Caki2 (cell line): Measurements from ENCODE around the gene ELMO1. TPM values are rescaled to one million over a fixed set of nuclear protein-coding genes. Genes with fewer than 3 reads are reported as not detected.

Experiments used
- DNase-seq: peaks from one replicate; pipeline ENCODE4 v3.0.0-alpha.2; 2015; ENCODE audit warnings: low read depth
- in situ Hi-C: cut with HindIII; loops from 2 replicates; pipeline ENCODE4 v1.10.0; 2016; ENCODE audit warnings: low sequenced_read_pairs, low pct_unique_long_range_greater_than_20kb, mixed read lengths
- total RNA-seq: library from RNA; depleted of rRNA; stranded (reverse); fragments of >200 nt; shearing (Covaris generic); gene quantifications from 2 replicates; pipeline ENCODE4 v1.2.3, GENCODE V29; 2014; ENCODE audit warnings: low replicate concordance

ELMO1 gene
- total RNA-seq, 1 experiment from 2014 or later: 0.03 TPM

DNA sequence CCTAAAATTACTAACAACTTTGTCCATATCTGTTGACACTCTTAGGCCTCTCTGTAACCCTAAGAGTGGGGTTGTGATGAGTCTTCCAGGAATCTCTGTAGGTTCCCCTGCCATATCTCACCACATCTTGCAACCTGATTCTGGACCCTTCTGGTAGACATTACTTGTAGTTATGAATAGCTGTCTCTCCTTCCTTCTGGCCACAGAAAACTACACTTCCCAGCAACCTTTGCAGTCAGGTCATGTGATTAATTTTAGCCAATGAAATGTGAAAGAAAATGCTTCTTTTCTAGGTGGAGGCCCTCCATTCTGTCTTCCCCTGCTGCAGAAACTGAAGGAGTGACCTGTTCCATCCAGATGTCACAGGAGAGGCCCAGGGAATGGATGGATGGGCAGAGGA lies 576.8 kb downstream of the ELMO1 start:
- DNase-seq: peak; percentile 19
- in situ Hi-C loops: no loop called here

DNA sequence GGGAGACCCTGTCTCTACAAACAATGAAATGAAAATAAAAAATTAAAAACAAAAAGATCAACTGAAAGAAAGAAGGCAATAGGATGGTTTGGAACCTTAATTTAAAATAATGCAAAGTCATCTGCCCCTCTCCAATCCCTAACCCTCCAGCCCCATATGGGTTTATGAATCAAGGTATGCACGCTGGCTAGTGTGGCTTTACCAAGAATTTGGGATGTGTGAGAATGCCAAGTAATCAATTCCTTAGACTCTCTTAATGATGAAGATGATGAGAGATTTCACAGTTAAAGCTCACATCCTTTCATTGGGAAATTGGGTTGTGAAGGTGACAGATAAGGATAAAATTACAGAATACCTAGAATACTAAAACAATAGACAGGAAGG lies 577.3 kb downstream of the ELMO1 start:
- no peak for DNase-seq
- in situ Hi-C loops: no loop called here

DNA sequence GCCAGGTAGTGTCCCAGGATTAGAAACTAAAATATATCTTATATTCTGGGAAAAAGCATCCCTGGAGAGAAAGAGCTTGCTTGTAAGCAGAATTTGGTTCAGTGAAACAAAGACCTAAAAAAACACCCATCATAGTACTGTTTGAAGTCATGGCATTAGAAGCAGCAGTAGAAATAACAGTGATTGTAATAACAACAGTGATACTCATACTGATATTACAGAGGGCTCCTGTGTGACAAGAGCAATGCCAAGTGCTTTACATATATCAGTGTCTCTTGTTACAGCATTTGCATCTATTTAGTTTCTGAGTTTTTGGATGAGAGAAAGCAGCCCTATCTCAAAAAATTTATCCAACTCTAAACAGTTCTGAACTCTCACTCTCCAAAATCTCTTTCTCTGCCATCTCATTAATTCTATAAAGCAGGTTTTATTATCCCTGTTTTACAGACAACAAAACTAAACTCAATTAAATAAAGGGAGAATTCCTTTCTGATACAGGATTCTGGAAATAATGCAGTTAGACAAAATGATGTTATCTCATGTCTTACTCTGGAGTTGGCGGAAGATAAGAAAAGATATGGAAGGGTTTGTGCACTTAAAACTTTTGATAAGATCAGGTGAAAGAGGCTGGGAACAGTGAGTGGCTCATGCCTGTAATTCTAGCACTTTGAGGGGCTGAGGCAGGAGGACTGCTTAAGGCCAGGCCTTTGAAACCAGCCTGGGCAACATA lies 577.9 kb downstream of the ELMO1 start:
- in situ Hi-C loops: no loop called here
- DNase-seq: no peak

DNA sequence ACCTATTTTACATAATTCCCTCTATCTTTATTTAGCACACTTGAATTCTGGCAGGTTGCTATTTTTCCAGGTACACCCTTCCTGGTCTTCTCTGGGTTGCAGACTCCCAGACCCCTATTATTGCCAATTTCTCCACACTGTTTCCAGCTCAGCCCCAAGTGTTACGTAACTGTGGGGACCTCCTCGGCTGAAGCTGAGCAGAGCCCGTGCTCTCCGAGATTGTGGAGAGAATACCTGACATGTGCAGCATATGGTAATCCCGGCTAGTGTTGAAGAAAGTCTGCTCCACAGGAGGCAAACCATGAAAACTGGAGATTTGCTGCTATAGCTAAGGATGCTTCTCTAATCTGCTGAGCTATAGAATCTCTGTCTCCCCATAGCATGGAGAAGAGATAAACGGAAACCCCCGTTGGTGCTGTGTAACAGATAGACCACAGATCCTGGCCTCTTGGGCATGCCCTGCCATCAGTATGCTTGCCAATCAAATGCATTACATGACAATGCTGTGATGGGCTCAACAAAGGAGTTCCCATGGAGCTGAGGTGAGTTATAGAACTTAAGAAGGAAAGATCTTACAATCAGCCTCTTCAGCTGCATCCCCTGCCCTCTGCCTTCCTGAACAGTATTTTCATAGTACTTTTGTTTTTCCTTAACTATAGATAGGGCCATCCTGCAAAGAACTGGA lies 579.8 kb downstream of the ELMO1 start:
- DNase-seq: no peak
- in situ Hi-C loops: no loop called here

DNA sequence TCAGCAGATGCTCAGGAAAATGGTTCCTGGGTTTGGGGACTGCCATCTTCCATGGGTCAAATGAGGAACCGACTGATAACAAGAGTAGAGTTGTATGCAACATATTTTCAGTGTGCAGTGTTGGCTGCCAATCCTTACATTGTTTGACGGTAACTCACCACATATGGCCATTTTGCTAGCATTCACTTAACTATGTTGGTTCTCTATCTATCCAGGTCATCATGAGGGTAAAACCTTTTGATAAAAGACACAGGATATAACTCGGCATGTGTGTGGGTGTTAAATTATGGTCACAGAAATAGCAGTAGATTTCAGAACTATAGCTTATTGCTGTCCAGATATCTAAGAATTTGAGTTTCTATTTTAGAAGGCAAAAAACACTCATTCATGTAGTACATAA lies 583.6 kb downstream of the ELMO1 start:
- DNase-seq: no peak
- in situ Hi-C loops: no loop called here

DNA sequence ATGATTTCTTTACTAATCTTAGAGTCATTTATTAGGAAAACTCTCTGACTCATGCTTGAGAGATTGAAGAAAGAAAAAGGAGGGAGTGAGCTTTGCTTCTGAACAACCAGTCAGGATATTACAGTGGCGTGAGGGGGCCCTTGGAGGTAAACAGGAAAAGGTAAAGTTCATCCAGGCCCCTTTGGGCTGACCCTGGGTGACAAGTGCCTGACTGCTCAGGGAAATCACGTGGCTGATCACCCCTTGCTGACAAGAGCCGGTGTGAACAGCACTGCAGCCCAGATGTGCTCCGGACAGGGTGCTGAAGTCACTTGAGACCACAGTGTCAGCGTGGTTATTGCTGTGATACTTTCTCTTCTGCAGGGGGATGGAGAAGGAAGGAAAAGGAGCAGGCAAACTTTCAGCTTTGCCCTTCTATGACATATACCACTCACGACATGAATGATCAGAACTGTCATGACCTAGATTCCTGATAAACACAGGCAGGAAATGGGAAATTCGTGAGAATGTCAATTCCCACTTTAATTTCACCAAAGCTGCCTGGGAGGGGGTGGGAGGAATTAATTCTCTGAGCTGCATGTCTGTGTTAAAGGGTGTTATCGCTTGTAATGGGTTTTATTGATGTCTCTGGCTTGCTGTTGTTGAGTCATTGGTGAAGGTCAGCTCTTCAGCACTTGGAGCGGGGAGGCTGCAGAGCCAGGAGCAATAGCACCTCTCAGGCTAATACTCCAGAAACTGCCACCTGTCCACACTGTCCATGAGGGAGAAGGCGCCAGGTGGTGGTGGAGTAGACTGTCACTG lies 584.6 kb downstream of the ELMO1 start:
- in situ Hi-C loops: no loop called here
- DNase-seq: no peak

DNA sequence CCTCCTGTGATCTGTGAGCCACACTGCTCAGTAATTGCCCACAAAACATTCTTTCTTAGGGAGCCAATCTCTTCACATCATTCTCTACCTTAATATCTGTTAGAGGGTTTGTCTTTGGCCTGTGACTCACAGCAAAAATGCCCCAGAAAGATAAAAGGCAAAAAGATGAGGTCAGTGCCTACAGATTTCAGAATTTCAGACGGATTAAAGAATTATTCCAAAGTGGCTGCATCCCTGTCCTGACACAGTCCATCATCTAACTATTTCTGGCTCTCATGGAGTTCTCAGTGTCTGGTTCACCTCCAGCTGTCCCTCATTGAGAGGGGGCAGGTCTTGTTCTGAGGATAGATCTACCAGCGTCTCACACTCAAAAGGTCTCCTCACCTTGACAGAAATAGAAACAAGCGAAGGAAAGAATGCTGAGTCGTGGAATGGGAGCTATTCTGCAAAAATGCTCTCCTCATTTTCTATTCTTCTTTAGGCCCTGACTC lies 585.8 kb downstream of the ELMO1 start:
- DNase-seq: no peak
- in situ Hi-C loops: no loop called here

DNA sequence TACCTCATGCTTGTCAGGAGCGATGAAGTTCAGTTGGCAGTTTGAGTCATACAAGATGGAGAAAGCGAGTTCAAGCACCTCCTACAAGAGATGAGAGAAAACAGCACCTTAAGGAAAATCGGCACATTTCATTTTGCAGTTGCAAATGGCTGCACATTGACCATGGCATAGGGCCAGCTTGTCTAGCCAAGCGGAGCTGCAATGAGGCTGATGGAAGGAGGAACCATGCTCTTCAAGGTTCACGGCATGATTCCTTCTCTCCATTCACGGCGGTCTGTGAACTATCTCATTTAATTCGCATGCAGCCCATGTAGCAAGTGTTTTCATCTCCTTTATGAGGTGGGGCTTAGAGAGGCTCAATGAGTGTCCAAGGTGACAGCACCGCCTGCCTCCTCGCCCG lies 587.0 kb downstream of the ELMO1 start:
- in situ Hi-C loops: no loop called here
- DNase-seq: no peak

DNA sequence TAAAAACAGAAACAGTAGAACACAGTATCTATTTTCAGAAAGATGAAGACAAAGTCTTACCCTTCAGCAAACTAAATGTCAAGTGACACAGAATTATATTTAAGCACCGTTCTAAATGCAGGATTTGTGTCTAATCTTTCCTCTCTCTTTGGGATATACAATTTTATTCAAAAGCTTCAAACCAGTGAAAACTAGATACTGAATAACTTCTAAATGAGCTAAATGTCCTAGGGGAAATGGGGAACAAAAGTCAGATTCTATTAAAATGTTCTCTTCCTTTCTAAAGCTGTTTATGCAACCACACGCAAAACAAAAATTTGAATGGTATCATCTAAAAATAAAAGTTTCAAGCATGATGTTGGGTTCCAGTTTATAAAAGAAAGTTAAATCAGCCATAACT lies 588.0 kb downstream of the ELMO1 start:
- no peak for DNase-seq
- in situ Hi-C loops: no loop called here

DNA sequence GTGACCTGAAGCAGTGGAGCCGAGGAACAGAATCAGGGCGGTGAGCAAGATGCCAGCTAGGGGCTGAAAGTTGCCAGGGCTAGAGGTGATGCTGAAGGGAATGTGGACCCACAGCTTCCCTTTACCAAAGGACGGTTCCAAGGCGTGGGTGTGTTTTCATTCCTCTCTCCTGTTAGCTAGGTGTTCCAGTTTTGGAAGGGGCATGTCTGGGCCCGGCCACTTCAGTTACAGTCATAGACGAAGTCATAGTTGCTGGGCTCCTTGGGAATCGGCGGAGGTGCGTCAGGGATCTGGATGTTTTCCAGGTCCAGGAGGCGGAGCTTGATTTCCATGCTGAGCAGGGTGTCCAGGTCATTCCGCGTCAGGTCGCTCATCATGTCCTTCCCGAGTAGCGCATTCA lies 593.3 kb downstream of the ELMO1 start:
- in situ Hi-C loops: no loop called here

DNA sequence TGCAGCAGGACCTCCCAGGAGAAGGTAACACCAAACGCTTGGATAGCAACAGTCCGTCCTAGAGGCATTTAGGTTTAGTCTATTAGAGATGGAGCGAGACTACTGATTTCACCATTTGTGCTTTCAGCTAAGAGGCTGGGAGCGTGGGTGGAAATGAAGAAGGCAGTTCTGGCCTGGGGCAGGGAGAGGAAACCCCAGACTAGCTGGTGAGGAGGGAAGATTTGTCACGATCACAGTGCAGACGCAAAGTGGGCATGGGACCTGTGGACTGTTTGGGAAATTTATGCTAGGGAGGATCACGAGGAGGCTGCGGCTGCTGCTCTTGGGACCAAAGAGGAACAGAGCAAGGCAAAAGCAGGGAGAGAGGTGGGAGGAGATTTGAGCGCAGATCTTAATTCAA lies 594.0 kb downstream of the ELMO1 start:
- in situ Hi-C loops: no loop called here
- no peak for DNase-seq

More for the DNA sequence above, 593.3 kb downstream of the ELMO1 start:
- DNase-seq: no peak

DNA sequence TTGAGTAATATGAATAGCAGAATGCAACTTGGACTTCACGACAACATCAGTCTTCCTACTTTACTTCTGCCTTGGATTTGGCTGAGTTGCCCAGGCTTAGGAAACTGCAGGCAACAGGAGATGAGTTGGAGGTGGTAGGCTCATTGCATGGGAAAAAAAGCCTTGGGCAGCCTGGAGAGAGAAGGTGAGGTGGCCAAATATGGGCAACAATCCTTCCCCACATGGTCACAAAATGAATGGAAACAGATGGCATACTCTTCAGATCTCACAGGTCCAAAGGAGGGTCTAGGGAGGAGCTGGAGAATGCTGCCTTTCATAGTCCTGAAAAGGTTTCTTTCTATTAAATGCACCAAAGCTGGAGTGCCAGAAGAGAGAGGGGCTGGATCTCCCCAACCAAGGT lies 595.7 kb downstream of the ELMO1 start:
- DNase-seq: no peak
- in situ Hi-C loops: no loop called here

DNA sequence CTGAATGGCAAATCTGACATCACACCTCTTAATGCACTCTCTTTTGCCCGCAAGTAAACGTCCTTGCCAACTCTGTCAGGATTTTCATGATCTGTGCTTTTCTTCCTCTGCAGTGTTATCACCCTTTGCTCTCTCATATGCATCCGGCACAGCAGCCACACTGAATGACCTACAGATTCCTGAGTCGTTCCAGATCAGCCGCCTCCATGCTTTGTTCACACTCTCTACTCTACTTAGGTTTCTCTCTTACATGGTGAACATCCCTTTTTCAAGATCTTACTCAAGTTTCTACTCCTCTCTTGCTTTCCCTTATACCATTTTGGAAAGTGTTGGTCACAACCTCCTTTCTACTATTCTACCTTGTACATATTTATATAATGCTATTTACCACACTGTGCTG lies 596.6 kb downstream of the ELMO1 start:
- no peak for DNase-seq

DNA sequence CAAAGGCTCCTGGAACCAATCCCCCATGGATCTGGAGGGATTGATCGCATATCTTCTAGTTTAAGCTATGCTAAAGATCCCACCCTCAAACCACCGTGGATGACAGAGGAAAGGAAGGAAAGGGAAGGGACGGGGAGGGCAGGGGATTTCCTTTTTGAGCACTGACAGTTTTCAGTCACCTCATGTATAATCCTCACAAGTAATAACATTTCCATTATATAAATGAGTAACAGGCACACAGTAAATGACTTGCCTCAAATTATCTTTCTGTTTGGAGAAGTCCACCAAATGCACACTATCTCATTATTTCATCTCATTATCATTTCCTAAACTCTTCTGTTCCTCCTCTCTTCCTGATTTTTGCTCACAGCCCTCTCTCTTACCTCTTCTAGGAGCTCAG lies 597.3 kb downstream of the ELMO1 start:
- in situ Hi-C loops: no loop called here
- no peak for DNase-seq

More for the DNA sequence above, 596.6 kb downstream of the ELMO1 start:
- in situ Hi-C loops: no loop called here

DNA sequence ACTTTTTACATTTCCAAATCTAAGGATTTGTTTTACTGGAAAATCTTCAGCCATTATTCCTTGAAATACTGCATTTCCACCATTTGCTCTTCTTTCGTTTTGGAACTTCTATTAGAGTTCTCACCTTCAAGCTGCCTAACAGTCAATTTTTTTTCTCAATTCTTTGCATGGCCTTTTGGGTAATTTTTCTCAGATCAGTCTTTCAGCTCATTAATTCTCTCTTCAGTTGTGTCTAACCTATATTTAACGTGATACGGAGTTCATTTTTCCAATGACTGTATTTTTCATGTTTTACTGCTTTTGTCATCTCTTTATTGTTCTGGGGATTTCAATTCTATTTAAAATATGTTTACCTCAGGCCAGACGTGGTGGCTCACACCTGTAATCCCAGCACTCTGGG lies 600.7 kb downstream of the ELMO1 start:
- in situ Hi-C loops: no loop called here
- no peak for DNase-seq

DNA sequence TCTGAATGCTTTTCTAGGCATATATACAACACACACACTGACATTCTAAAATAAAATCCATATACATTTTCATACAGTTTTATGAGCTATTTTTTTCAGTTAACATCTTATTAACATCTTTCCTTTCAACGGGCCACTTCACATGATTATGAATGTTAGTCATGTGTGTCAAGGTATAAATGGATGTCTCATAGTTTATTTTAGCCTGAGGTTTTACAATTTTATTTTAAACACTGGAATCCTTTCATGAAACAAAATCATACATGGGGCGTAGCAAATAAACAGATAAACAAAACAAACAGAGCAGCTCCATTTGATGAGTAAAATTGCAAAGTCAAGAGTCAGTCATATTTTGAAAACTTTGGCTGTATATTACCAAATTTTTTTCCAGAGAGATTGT lies 604.3 kb downstream of the ELMO1 start:
- no peak for DNase-seq
- in situ Hi-C loops: no loop called here

DNA sequence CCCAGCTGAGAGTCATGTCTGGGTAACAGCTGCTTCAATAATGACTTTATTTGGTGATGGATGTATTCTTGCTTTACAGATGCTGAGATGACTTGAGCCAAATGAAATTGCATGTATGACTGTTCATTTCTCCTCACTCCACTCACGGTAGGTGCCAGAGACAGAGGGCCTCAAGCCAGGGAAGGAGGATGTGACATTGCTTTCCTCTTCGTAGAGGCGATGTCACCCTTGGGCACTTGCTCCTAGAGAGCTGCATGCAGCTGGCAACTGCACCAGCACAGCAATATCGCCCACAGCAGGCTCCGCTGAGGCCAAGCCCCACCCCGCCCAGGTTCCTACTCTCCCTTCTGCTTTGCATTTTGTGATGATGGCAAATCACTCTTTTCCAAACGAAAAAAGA lies 607.8 kb downstream of the ELMO1 start:
- in situ Hi-C loops: no loop called here
- no peak for DNase-seq

DNA sequence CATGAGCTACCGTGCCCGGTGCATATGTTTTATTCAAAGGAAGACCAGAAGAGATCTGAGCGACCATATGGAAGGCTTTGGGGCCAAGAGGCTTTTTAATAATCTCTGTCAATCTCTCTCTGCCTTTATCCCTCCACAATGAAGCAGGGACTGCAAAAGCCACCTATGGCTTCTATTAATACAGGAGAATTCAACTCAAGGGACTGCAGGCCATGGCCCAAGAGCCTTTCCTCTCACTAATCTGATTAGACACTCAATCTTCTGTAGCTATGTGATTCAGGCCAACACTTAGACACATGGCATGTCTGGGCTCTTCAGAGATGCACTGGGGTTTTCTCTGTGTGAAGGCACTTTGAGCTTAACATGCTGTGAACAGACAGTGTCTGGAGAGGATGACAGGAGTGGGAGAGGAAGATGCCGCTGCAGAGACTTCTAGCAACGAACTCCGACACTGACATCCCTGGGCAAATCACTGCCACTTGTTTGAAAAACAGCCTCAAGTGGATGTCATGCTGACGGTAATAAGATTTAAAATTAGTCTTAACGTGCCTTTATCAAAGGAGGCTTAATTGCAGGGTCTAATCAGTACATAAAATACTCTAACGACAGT lies 609.9 kb downstream of the ELMO1 start:
- no peak for DNase-seq
- in situ Hi-C loops: no loop called here

DNA sequence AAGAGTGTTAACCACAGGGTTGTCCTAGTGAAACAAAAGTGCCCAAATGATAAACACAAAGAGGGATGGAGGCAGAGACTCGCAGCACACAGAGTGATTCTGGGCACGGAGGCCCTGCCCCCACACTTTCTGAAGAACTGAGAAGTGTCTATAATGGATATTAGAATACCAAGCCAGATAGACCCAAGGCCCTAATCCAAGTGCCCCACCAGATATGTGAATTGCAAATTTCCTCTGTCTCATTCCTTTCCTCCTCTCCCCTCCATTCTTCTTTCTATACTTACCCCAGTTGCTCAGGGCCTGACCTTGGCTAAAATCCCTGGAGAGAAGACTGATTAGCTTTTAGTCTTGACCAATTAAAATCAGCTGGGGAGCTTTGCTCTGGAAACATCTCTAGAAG lies 617.6 kb downstream of the ELMO1 start:
- no peak for DNase-seq
- in situ Hi-C loops: no loop called here
